Measurements from ENCODE around the gene CD4. TPM values are rescaled to one million over a fixed set of nuclear protein-coding genes. Genes with fewer than 3 reads are reported as not detected.

CD4 gene
- total and polyA plus RNA-seq, 10 of the 15 experiments (the other 5 are each of a cell fraction or from before 2014, with no cell fraction given) = 0.24 to 1.6 (median 0.69) TPM

- H4K20me1 ChIP-seq (ENCODE audit: control insufficient read depth, insufficient read depth) = no peaks in the 10 kb centered on the region
- SMC1A ChIA-PET (ENCODE audit: uncharacterized antibody, unreplicated experiment) = no interaction called here
- ATAC-seq (no peak), DNase-seq (ENCODE audit: low read depth, low spot score) (no peak), FAIRE-seq (no peak)
- in situ Hi-C loops (cut with MboI) = no loop called here
- TF ChIP-seq ATF2 (IDR thresholded peaks at IDR 0.05; ENCODE audit: low read length) (no peak), NFXL1 (IDR thresholded peaks at IDR 0.05; ENCODE audit: borderline replicate concordance) (no peak), STAT1 (conservative IDR thresholded peaks at IDR 0.05) (no peak), PKNOX1 (IDR thresholded peaks at IDR 0.05) (no peak), BRCA1 (IDR thresholded peaks at IDR 0.05; ENCODE audit: low read depth, low read length) (no peak), EP300 (IDR thresholded peaks at IDR 0.05; ENCODE audit: borderline replicate concordance in 1 of 2, control insufficient read depth in 1 of 2, low read depth in 2 of 2, low read length in 2 of 2) (no peak), FOXK2 (IDR thresholded peaks at IDR 0.05) (no peak), IKZF2 (IDR thresholded peaks at IDR 0.05) (no peak), SPI1 (IDR thresholded peaks at IDR 0.05; ENCODE audit: borderline replicate concordance, insufficient read depth, low read depth, low read length) (no peak), ZBTB11 (CRISPR knock-in tag; IDR thresholded peaks at IDR 0.05) (no peak), NR2C1 (IDR thresholded peaks at IDR 0.05) (no peak), USF1 (IDR thresholded peaks at IDR 0.05; ENCODE audit: borderline replicate concordance, extremely low read length, insufficient read depth, low read depth, low read length) (no peak), HDAC6 (IDR thresholded peaks at IDR 0.05; ENCODE audit: unreplicated experiment) (no peak), YBX1 (IDR thresholded peaks at IDR 0.05) (no peak), SMAD5 (IDR thresholded peaks at IDR 0.05; ENCODE audit: low read depth) (no peak)
- RAD21 ChIA-PET (ENCODE audit: unreplicated experiment) = no interaction called here
- WGBS (ENCODE audit: insufficient coverage, insufficient replicate concordance, low lambda C conversion rate, missing lambda C conversion rate) = 63% methylated on average over 2 of the region's 2 CpGs
- H2AFZ ChIP-seq (ENCODE audit: control insufficient read depth, low read depth, low read length) = no peak overlapping the region
- no peaks in the 10 kb centered on the region for H3K27me3 ChIP-seq (replicated peaks in 1 of 2; ENCODE audit: control insufficient read depth in 2 of 2, insufficient read depth in 2 of 2, low read length in 1 of 2)
- H3K9me3 ChIP-seq (replicated peaks; ENCODE audit: control insufficient read depth, insufficient read depth, low read length) = no peaks in the 10 kb centered on the region
- intact Hi-C loops (cut with micrococcal nuclease; ENCODE audit: unreplicated experiment) = no loop called here
- CTCF ChIA-PET = interaction anchor here (1.5 kb wide), 1 partner anchor 23 kb away, joined by 3 read pairs; no protein-coding TSS in a partner anchor
- H3K4me1 ChIP-seq (ENCODE audit: control insufficient read depth, insufficient read depth, low read length) = peaks cover 3% of the 10 kb centered on the region; the same call in 1 of the 2 replicates
- peaks cover 8% of the 10 kb centered on the region for H3K79me2 ChIP-seq (ENCODE audit: control insufficient read depth, insufficient read depth, low read length)
- peaks cover 47 to 50% of the 10 kb centered on the region in 2 experiments for H3K36me3 ChIP-seq (ENCODE audit: control insufficient read depth in 2 of 2, insufficient read depth in 2 of 2, low read length in 1 of 2)
- no peak overlapping the region for H3K4me3 ChIP-seq
- POLR2A ChIA-PET = interaction anchor here (1.4 kb wide), 1 partner anchor 10 kb away, joined by 3 read pairs; no protein-coding TSS in a partner anchor
- H3K4me2 ChIP-seq (ENCODE audit: control insufficient read depth, insufficient read depth) = no peak overlapping the region
- no peak overlapping the region for H3K27ac ChIP-seq (ENCODE audit: control insufficient read depth, insufficient read depth)
- no peak overlapping the region for H3K9ac ChIP-seq (ENCODE audit: control insufficient read depth, insufficient read depth, low read length)
- no TSS peak for BruUV-seq (replicated peaks)
These were observed 69.5 kb downstream of the CD4 start for GRCh38 chr12:6858799-6859198.

Data from GM12878 (cell line).